ENCODE measurements around the gene WDR48.

The WDR48 gene

DNA sequence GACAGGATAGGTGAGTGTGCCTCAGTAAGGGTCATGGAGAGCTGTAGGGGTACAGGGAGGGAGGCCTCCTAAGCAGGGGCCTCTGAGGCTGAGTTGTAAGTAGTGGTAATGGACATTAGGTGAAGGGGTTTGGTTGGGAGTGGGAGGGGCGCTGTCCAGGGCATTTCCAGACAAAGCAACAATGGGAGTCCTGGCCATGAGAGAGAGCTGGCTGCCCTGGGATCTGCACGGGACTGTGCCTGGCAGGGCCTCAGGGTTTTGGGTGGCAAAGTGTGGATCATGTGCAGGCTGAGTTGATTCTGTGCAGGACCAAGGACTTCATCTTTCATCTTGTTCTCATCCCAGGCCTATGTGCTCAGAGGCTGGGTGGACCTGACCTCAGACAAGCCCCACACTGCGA is 60.3 kb downstream of the WDR48 start:
- DNase-seq (ENCODE audit: extremely low read depth, low read depth), result no peak
- TF ChIP-seq, protein P1, sequence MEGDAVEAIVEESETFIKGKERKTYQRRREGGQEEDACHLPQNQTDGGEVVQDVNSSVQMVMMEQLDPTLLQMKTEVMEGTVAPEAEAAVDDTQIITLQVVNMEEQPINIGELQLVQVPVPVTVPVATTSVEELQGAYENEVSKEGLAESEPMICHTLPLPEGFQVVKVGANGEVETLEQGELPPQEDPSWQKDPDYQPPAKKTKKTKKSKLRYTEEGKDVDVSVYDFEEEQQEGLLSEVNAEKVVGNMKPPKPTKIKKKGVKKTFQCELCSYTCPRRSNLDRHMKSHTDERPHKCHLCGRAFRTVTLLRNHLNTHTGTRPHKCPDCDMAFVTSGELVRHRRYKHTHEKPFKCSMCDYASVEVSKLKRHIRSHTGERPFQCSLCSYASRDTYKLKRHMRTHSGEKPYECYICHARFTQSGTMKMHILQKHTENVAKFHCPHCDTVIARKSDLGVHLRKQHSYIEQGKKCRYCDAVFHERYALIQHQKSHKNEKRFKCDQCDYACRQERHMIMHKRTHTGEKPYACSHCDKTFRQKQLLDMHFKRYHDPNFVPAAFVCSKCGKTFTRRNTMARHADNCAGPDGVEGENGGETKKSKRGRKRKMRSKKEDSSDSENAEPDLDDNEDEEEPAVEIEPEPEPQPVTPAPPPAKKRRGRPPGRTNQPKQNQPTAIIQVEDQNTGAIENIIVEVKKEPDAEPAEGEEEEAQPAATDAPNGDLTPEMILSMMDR (IDR thresholded peaks at IDR 0.05; ENCODE audit: low read depth, low read length), result no peak

DNA sequence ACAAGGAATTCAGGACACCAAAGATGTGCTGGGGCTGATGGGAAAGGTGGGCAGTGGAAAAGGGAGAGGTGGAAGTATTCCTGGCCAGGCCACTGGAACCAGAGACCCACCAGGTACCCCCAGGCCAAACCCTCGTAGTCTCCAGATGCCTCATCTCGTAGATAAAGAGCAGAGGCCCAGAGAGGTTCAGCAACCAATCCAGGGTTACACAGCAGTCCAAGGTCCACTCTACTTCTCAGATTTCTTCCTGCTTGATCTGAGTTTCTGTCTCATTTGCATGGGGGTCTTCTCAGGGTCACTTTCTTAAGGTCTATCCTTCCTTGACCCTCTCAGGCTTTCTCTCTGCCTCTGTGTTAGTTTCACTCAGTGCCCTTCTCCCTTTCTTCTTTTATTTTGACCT is 60.7 kb downstream of the WDR48 start:
- TF ChIP-seq, protein P1 (IDR thresholded peaks at IDR 0.05; ENCODE audit: low read depth, low read length), result no peak
- no peak for DNase-seq (ENCODE audit: extremely low read depth, low read depth)

DNA sequence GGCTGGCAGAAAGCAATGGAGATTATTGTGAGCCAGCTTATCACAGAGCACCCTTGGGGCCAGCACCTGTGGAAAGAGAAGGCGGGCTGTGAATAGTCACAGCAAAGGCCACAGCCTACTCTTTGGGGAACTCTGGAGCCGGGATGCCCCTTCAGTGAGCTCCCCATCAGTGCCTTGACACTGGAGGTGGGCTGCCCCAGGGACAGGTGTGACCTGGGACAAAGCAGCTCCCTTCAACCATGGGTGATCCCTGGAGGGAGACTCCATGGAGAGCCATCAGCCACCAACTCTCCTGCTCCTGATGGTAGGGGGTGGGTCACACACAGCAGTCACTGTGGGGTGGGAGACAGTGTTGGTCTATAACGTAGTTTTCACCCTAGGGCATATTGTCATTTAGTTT is 61.5 kb downstream of the WDR48 start:
- DNase-seq (ENCODE audit: extremely low read depth, low read depth), result no peak
- TF ChIP-seq, protein P1 (IDR thresholded peaks at IDR 0.05; ENCODE audit: low read depth, low read length), result no peak

DNA sequence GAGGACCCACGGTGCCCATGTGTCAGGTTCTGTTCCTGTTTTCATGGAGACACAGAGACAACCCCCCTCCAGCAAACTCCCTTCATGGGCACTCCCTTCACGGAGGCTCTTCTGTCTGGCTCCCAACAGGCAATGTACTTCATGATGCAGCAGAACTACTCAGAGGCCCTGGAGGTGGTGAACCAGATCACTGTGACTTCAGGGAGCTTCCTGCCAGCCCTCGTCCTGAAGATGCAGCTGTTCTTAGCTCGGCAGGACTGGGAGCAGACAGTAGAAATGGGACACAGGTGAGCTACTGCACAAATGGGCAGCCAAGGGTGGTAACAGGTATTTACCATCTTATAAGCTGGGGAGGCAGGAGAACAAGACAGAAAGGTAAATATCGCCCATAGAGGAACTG is 62.6 kb downstream of the WDR48 start:
- TF ChIP-seq, protein P1 (IDR thresholded peaks at IDR 0.05; ENCODE audit: low read depth, low read length), result no peak
- DNase-seq (ENCODE audit: extremely low read depth, low read depth), result no peak

DNA sequence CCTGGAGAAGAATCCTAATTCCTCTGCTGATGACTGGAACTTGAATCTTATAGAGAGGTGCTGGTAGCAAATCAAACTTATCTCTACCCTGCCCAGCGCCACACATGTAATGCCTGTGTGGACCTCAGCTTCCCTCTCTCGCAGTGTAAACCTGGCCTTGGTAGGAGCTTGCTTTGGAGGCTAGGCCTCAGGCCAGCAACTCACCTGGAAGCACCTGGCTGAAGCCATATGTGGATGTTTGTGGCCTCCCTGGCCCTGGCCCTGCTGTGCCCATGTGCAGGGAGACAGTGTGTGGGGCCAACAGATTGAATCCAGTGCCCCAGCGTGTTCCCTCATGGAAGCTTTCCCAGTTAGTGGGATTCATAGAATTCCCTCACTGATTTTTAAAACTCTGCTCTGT is 64.1 kb downstream of the WDR48 start:
- no peak for DNase-seq (ENCODE audit: extremely low read depth, low read depth)
- TF ChIP-seq, protein P1 (IDR thresholded peaks at IDR 0.05; ENCODE audit: low read depth, low read length), result no peak

DNA sequence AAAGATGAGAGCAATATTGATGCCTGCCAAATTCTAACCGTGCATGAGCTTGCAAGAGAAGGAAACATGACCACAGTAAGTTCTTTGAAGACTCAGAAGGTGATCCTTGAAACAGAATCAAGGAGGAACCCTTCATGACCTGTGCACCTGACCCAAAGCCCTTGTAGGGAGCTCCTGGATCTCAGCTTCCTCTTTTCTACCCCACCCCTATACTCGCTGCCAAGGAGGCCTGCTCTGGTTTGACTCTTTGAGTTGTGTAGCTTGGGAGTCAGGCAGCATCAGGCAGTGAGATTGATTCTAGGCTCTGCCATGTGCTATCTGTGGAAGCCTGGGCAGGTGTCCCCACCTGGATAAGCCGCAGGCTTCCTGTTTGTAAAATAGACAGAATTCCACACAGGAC is 66.3 kb downstream of the WDR48 start:
- TF ChIP-seq, protein P1 (IDR thresholded peaks at IDR 0.05; ENCODE audit: low read depth, low read length), result no peak
- no peak for DNase-seq (ENCODE audit: extremely low read depth, low read depth)

DNA sequence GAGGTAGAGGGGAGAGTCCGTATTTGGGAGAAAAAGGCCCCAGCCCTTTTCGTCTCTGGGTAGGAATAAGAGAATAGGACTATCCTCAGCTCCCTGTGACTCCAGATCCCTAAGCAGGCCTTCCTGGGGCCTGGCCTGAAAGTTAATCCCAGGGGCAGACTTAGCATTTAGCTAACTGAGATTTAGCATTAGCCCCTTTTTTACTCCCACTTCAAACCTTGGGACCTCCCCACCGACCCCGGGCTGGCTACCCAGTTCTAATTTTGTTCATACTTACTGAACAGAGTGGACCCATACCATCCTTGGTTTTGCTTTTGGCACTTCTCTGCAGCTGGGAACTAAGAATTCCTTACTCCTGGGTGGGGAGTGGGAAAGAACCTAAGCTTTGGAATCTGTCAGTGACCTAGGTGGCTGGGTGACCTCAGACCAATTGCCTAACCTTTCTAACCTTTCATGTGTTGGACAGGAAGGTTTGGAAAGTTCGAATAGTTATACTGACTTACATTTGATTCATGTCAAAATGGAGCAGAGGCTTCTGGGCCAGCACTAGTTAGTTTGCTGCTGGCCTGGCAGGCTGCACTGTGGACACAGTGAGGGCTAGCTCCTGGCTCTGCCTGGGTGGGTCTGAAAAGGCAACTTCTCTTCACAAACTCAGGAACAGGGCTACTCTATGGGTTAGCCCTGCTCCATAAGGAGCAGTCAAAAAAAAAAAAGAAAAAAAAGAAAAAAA is 67.3 kb downstream of the WDR48 start:
- DNase-seq (ENCODE audit: extremely low read depth, low read depth), result no peak
- TF ChIP-seq, protein P1 (IDR thresholded peaks at IDR 0.05; ENCODE audit: low read depth, low read length), result no peak

Measured in AG09319 (cell line).